Retinal pigment epithelial cell (primary cell): ENCODE results near the gene HTR6.

Experiments used
- DNase-seq: peaks from one replicate; pipeline ENCODE4 v3.0.0-alpha.2; 2010; ENCODE audit warnings: low read depth
- H3K4me3 ChIP-seq: 2 replicates; pipeline ENCODE4 v1.5.1; 2011; ENCODE audit warnings: mild to moderate bottlenecking, low read length, control low read depth, moderate library complexity
- CTCF ChIP-seq: conservative IDR thresholded peaks from 2 replicates; pipeline ENCODE4 v1.5.1; 2011; ENCODE audit warnings: low read depth, low read length, control low read depth, inconsistent platforms

The HTR6 gene

DNA sequence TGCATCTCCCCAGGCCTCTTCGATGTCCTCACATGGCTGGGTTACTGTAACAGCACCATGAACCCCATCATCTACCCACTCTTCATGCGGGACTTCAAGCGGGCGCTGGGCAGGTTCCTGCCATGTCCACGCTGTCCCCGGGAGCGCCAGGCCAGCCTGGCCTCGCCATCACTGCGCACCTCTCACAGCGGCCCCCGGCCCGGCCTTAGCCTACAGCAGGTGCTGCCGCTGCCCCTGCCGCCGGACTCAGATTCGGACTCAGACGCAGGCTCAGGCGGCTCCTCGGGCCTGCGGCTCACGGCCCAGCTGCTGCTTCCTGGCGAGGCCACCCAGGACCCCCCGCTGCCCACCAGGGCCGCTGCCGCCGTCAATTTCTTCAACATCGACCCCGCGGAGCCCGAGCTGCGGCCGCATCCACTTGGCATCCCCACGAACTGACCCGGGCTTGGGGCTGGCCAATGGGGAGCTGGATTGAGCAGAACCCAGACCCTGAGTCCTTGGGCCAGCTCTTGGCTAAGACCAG lies 14.3 kb downstream of the HTR6 start:
- no peak overlapping the region for H3K4me3 ChIP-seq
- no peak for TF ChIP-seq CTCF
- DNase-seq = no peak

DNA sequence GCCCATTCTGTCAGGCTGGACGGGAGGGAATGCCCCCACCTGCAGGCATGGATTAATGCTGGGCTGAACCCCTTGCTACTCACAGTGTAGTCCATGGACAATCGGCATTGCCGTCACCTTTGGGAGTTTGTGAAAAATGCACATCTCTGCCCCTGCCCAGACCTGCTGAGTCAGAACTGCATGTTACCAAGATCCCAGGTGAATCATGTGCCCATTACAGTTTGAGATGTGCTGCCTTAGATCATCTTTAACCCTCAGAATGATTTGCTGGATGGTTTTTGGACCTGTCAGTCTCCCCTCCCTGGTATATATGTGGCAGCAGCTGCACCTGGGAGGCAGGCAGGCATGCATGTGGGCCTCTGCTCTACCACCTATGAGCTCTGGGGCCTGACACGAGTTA lies 15.0 kb downstream of the HTR6 start:
- H3K4me3 ChIP-seq = no peak overlapping the region
- no peak for DNase-seq
- TF ChIP-seq CTCF = no peak

GRCh38 chr1:19680644-19681043 lies 16.0 kb downstream of the HTR6 start:
- no peak for TF ChIP-seq CTCF
- H3K4me3 ChIP-seq = no peak overlapping the region
- no peak for DNase-seq

DNA sequence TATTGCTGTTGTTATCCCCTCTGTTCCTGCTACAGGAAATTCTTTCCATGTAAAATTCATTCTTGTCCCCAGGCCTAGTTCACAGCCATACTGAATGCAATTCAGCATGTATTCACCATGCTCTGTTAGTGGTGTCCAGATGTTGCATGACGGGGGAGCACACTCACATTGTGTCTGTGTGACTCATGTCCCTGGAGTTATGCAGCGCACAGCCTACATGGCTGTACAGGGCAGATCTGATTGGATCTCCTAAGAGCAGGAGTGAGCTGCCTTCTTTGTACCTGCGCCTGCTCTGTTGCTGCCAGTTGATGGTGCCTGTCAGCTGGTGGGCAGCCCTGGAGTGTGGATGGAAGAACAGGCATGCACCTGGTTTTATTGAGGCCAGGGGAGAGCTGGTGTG lies 17.6 kb downstream of the HTR6 start:
- DNase-seq = no peak
- no peak overlapping the region for H3K4me3 ChIP-seq
- no peak for TF ChIP-seq CTCF

GRCh38 chr1:19682901-19683300 lies 18.2 kb downstream of the HTR6 start:
- no peak for TF ChIP-seq CTCF
- no peak for DNase-seq

DNA sequence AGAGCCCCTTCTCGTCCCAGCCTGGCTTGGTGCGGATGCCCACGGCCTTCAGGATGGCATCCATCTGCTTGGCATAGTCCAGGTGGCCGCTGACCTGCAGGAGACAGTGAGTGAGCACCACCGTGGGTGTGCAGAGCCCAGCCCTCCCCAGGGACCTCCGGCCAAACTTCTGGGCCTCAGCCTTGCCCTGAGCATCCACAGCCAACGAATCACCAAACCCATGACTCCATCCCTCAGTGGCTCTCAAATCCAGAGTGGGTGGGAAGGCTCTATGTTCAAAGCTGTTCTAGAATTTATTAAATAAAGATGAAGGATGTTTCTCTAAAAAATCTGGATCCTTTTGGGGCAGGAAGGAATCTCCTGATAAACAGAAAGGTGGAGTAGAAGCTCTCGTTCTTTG lies 18.7 kb downstream of the HTR6 start:
- TF ChIP-seq CTCF = no peak
- H3K4me3 ChIP-seq = no peak overlapping the region
- no peak for DNase-seq

More at GRCh38 chr1:19682901-19683300, 18.2 kb downstream of the HTR6 start:
- no peak overlapping the region for H3K4me3 ChIP-seq

- no peak for TF ChIP-seq CTCF
- H3K4me3 ChIP-seq = no peak overlapping the region
- DNase-seq = no peak
Observed at GRCh38 chr1:19684677-19685076, 20.0 kb downstream of the HTR6 start.
